ENCODE results near the gene PDZRN3. TPM values are rescaled to one million over a fixed set of nuclear protein-coding genes. Genes with fewer than 3 reads are reported as not detected.

The PDZRN3 gene
- polyA plus RNA-seq, 2 of the 4 experiments (the other 2 are of a cell fraction), result not detected

DNA sequence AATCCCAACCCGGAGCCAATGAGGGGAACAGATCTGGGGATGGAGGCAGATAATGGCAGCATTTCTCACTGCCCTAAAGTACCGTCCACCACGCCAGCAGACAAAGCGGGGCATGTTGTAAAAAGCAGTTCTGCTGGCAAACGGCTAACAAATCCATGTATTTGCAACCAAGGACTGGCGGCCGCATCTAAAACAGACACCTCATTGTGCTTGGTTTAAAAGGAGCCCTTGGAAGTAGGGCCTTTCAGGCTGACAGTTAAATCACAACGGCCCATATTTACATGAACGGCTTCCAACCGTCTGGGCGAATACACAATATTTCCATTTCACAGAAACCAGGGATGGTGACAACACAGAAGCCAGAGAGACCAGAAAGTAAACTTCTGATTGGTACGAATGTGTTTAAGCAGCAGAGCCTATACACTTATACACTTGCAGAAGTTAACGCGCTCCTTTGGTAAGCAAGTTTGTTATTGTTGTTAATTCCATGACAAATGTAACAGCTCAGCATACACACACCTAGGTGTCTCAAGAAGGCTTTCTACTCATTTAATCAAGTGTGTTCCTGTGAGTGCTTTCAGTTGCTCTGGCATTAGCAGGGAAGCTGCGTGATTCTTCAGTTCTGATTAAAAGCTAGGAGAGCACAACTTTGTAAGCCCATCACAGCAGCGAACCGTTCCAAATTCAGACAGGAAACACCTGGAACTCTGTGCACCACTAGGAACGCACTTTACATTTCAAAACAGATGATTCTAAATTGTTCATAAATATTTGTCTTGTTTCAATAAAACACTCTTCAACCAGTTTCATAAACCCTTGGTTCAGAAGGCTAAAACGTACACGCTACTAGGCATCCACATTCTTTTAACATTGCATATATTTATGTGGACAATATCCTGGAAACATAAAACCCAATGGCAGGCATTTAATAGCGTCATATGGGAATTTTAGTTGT is 112.9 kb downstream of the PDZRN3 start:
- Histone ChIP-seq H3K4me2 (no peak overlapping the region), H3K9me3 (no peaks in the 10 kb centered on the region), H3K4me1 (0 out of 3 replicates have a peak, but pooled peaks cover 3% of the 10 kb centered on the region), H3K4me3 (no peak overlapping the region), H3K27ac (no peak overlapping the region)
- TF ChIP-seq NPAS2 (CRISPR knock-in tag; IDR thresholded peaks at IDR 0.05; ENCODE audit: borderline replicate concordance) (no peak), GATA3 (IDR thresholded peaks at IDR 0.05; ENCODE audit: borderline replicate concordance) (no peak), PBX3 (IDR thresholded peaks at IDR 0.05) (no peak), SMC3 (IDR thresholded peaks at IDR 0.05) (no peak), HEYL (CRISPR knock-in tag; IDR thresholded peaks at IDR 0.05) (no peak), RNF2 (IDR thresholded peaks at IDR 0.05; ENCODE audit: borderline replicate concordance, low read depth) (no peak), POLR2AphosphoS2 (conservative IDR thresholded peaks at IDR 0.05; ENCODE audit: low read length) (no peak), EHMT2 (IDR thresholded peaks at IDR 0.05; ENCODE audit: low read depth) (no peak), FOXS1 (CRISPR knock-in tag; IDR thresholded peaks at IDR 0.05) (no peak), HOXA7 (CRISPR knock-in tag; IDR thresholded peaks at IDR 0.05) (no peak), FOSB (CRISPR knock-in tag; IDR thresholded peaks at IDR 0.05) (no peak), RFX5 (IDR thresholded peaks at IDR 0.05) (no peak), RCOR1 (IDR thresholded peaks at IDR 0.05; ENCODE audit: low read depth, low read length) (no peak), HDAC2 (IDR thresholded peaks at IDR 0.05) (no peak), MYC (IDR thresholded peaks at IDR 0.05; ENCODE audit: borderline replicate concordance, low read length) (no peak), MAFK (IDR thresholded peaks at IDR 0.05; ENCODE audit: partially characterized antibody) (no peak), POLR2A (IDR thresholded peaks at IDR 0.05; ENCODE audit: low read length) (no peak)
- TF ChIP-seq, protein P1, sequence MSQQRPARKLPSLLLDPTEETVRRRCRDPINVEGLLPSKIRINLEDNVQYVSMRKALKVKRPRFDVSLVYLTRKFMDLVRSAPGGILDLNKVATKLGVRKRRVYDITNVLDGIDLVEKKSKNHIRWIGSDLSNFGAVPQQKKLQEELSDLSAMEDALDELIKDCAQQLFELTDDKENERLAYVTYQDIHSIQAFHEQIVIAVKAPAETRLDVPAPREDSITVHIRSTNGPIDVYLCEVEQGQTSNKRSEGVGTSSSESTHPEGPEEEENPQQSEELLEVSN (IDR thresholded peaks at IDR 0.05; ENCODE audit: borderline replicate concordance, low read depth), result no peak
- TF ChIP-seq, protein P2, sequence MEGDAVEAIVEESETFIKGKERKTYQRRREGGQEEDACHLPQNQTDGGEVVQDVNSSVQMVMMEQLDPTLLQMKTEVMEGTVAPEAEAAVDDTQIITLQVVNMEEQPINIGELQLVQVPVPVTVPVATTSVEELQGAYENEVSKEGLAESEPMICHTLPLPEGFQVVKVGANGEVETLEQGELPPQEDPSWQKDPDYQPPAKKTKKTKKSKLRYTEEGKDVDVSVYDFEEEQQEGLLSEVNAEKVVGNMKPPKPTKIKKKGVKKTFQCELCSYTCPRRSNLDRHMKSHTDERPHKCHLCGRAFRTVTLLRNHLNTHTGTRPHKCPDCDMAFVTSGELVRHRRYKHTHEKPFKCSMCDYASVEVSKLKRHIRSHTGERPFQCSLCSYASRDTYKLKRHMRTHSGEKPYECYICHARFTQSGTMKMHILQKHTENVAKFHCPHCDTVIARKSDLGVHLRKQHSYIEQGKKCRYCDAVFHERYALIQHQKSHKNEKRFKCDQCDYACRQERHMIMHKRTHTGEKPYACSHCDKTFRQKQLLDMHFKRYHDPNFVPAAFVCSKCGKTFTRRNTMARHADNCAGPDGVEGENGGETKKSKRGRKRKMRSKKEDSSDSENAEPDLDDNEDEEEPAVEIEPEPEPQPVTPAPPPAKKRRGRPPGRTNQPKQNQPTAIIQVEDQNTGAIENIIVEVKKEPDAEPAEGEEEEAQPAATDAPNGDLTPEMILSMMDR (IDR thresholded peaks at IDR 0.05), result no peak
- TF ChIP-seq, protein P3, sequence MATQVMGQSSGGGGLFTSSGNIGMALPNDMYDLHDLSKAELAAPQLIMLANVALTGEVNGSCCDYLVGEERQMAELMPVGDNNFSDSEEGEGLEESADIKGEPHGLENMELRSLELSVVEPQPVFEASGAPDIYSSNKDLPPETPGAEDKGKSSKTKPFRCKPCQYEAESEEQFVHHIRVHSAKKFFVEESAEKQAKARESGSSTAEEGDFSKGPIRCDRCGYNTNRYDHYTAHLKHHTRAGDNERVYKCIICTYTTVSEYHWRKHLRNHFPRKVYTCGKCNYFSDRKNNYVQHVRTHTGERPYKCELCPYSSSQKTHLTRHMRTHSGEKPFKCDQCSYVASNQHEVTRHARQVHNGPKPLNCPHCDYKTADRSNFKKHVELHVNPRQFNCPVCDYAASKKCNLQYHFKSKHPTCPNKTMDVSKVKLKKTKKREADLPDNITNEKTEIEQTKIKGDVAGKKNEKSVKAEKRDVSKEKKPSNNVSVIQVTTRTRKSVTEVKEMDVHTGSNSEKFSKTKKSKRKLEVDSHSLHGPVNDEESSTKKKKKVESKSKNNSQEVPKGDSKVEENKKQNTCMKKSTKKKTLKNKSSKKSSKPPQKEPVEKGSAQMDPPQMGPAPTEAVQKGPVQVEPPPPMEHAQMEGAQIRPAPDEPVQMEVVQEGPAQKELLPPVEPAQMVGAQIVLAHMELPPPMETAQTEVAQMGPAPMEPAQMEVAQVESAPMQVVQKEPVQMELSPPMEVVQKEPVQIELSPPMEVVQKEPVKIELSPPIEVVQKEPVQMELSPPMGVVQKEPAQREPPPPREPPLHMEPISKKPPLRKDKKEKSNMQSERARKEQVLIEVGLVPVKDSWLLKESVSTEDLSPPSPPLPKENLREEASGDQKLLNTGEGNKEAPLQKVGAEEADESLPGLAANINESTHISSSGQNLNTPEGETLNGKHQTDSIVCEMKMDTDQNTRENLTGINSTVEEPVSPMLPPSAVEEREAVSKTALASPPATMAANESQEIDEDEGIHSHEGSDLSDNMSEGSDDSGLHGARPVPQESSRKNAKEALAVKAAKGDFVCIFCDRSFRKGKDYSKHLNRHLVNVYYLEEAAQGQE (IDR thresholded peaks at IDR 0.05), result no peak
- DNase-seq (ENCODE audit: low read depth in 1 of 2, low spot score in 1 of 2) (no peak), FAIRE-seq (no peak), ATAC-seq (no peak)
- ChIA-PET CTCF (interaction anchor here (0.8 to 1.2 kb wide), 3 partner anchors 9 to 15 kb away, joined by 3 to 5 read pairs (median 3); no protein-coding TSS in a partner anchor), POLR2A (no interaction called here)
- WGBS (ENCODE audit: missing lambda C conversion rate), result 65% methylated on average over 21 of the region's 21 CpGs
